ENCODE measurements around the gene WDR4.
"Not testable (repeated sequence)": the region's sequence is repeated elsewhere in the genome, so short reads cannot be mapped to it uniquely, and the experiment has no call there.

The WDR4 gene

GRCh38 chr21:42815217-42815616 is 64.1 kb downstream of the WDR4 start:
- no peak for DNase-seq (ENCODE audit: low read depth)

- DNase-seq (ENCODE audit: low read depth) = not testable (repeated sequence)
These were observed 66.7 kb downstream of the WDR4 start for GRCh38 chr21:42812528-42813241.

DNA sequence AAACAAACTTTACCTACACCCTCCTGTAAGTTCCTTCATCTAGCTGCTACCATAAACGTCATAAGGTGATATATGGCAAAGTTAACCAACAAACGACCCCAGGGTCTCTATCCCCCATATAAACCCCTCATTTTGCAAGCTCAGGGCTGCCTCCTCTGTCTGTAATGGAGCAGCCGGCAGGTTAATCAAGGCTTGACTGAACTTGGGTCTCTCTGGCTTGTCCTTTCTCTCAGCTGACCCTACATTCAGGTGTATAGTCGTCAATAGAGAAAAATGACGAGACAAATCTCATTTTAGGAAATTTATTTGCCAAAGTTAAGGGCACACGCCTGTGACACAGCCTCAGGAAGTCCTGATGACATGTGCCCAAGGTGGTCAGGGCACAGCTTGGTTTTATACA is 67.4 kb downstream of the WDR4 start:
- DNase-seq (ENCODE audit: low read depth) = no peak

DNA sequence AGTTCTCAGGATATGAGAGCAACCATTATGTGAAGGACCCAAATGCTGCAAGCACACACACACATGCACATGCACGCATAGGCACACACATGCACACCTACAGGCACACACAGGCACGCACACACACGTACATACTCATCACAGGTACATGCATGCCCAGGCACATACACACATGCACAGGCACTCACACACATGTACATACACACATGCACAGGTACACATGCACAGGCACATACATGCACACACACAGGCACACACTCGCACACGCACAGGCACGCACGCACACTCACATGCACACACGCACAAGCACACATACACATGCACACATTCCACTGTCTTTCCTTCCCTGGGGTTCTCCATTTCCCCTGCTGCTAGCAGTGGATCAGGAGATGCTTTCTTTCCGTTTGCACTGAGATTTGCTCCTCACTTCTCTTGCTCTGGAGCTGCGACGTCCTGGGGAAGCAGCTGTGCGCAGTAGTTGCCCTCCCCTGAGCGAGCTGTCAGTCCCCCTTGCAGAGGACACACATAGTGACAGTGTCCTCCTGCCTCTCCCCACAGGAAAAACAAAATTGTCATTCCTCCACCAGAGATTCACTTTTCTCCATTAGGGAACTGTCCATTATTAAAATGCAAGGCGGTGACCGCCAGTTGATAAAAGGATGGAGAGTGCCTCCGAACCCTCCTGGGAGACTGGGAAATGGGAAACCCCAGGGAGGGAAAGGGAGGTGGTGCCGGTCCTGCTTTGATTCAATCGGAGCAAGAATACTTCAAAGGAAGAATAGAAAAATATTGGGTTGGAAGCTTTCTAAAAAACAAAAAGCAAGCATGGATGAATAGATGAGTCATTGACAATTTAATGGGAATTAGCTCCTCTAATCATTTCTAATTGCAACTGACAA is 69.5 kb downstream of the WDR4 start:
- no peak for DNase-seq (ENCODE audit: low read depth)

DNA sequence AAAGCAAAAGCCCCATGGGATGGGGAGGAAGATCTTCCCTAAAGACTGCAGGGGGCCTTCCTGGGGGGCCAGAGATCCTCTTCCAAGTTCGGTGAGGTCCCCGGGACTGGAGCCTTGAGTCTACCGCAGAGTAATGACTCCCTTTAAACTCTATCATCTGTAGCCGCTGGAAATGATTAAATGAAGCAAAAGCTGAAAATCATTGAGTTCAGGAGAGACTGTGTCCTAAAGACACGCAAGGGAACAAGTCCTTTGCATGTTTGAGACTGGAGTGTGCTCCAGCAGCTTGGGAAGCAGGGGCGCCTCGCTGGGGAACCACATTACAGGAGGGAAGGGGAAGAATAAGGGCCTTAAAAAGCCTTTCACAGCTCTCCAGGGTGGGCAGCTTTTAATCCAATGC is 70.2 kb downstream of the WDR4 start:
- DNase-seq (ENCODE audit: low read depth) = no peak

- no peak for DNase-seq (ENCODE audit: low read depth)
These were observed 71.3 kb downstream of the WDR4 start for GRCh38 chr21:42807938-42808613.

DNA sequence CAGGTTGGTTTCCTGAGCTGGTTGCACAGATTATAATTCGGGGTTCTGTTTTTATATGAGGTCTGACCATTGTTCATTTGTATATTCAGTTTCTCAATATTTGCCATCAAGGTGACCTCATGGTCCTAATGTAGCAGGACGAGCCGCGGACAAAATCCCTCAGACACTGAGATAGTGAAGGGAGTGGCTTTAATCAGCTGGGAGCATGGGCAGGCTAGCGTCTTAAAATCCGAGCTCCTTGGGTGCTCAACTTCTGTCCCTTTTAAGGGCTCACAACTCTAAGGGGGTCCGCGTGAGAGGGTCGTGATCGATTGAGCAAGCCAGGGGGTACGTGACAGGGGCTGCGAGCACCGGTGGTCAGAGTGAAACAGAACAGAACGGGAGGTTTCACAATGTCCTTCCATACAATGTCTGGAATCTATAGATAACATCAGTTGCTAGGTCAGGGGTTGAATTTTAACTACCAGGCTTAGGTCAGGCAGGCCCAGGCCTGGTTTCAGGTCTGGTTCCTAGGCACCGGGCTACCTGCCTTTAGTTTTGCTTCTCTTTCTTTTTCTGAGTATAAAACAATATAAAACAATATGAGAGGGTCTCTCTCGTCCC is 71.9 kb downstream of the WDR4 start:
- not testable (repeated sequence) for DNase-seq (ENCODE audit: low read depth)

- DNase-seq (ENCODE audit: low read depth) = no peak
These were observed 72.7 kb downstream of the WDR4 start for GRCh38 chr21:42806509-42807140.

- DNase-seq (ENCODE audit: low read depth) = not testable (repeated sequence)
These were observed 77.7 kb downstream of the WDR4 start for GRCh38 chr21:42801616-42802015.

- no peak for DNase-seq (ENCODE audit: low read depth)
These were observed 79.4 kb downstream of the WDR4 start for GRCh38 chr21:42799948-42800347.

- DNase-seq (ENCODE audit: low read depth) = no peak
These were observed 79.8 kb downstream of the WDR4 start for GRCh38 chr21:42799516-42799915.

Data from activated gamma-delta T cell treated with anti-CD3 and anti-CD28 coated beads, Interleukin-2, amount 50 U/mL, for 16 hours (primary cell).